GM18870 (cell line): ENCODE data around the gene ACTC1.
"Not testable (repeated sequence)": the region's sequence is repeated elsewhere in the genome, so short reads cannot be mapped to it uniquely, and the experiment has no call there.

Experiments
- ATAC-seq: cut with Tn5 transposase; IDR thresholded peaks from one replicate; pipeline ENCODE4 v1.9.1; 2021; ENCODE audit warnings: moderate library complexity; ENCODE audit not compliant: unreplicated experiment

Gene ACTC1

GRCh38 chr15:34795267-34796081, at the start of gene ACTC1:
Gene ACTC1, minus strand, starts transcription at chr15:34795549. Its CDS starts 741 bp downstream, at chr15:34794808.
- no peak for ATAC-seq

GRCh38 chr15:34841262-34841725, 45.9 kb upstream of the ACTC1 start:
- ATAC-seq, result no peak

GRCh38 chr15:34838282-34838681, 42.9 kb upstream of the ACTC1 start:
- no peak for ATAC-seq

- ATAC-seq, result no peak
Measured at GRCh38 chr15:34837246-34838016, 42.1 kb upstream of the ACTC1 start.

- no peak for ATAC-seq
Measured at GRCh38 chr15:34828145-34828911, 33.0 kb upstream of the ACTC1 start.

- no peak for ATAC-seq
Measured at GRCh38 chr15:34821831-34822230, 26.5 kb upstream of the ACTC1 start.

GRCh38 chr15:34820110-34820509, 24.8 kb upstream of the ACTC1 start:
- ATAC-seq, result no peak

GRCh38 chr15:34818526-34818925, 23.2 kb upstream of the ACTC1 start:
- ATAC-seq, result no peak

- ATAC-seq, result no peak
Measured at GRCh38 chr15:34815836-34816235, 20.5 kb upstream of the ACTC1 start.

- ATAC-seq, result no peak
Measured at GRCh38 chr15:34813446-34814190, 18.3 kb upstream of the ACTC1 start.

GRCh38 chr15:34812868-34813365, 17.6 kb upstream of the ACTC1 start:
- not testable (repeated sequence) for ATAC-seq

GRCh38 chr15:34812369-34812768, 17.0 kb upstream of the ACTC1 start:
- ATAC-seq, result no peak

- ATAC-seq, result no peak
Measured at GRCh38 chr15:34810443-34811129, 15.2 kb upstream of the ACTC1 start.

GRCh38 chr15:34809186-34809585, 13.8 kb upstream of the ACTC1 start:
- ATAC-seq, result no peak

GRCh38 chr15:34808016-34808415, 12.7 kb upstream of the ACTC1 start:
- ATAC-seq, result no peak

- ATAC-seq, result not testable (repeated sequence)
Measured at GRCh38 chr15:34807241-34807640, 11.9 kb upstream of the ACTC1 start.

- no peak for ATAC-seq
Measured at GRCh38 chr15:34804776-34805175, 9.4 kb upstream of the ACTC1 start.

GRCh38 chr15:34804113-34804512, 8.8 kb upstream of the ACTC1 start:
- no peak for ATAC-seq

GRCh38 chr15:34802803-34803750, 7.7 kb upstream of the ACTC1 start:
- no peak for ATAC-seq
